Smooth muscle cell (in vitro differentiated cells): ENCODE data around the gene SRA1. TPM values are rescaled to one million over a fixed set of nuclear protein-coding genes. Genes with fewer than 3 reads are reported as not detected.

Experiments
- DNase-seq: peaks from one replicate; lab custom pipeline; 2025; ENCODE audit not compliant: unreplicated experiment; lab: John Stamatoyannopoulos, UW
- H2AFZ ChIP-seq: fragments of 200-600 bp; sonication (generic); 2 replicates; pipeline ENCODE4 v1.6.0; 2016; ENCODE audit warnings: antibody characterized with exemption, low read depth, mild to moderate bottlenecking
- H3F3A ChIP-seq: fragments of 200-600 bp; sonication (generic); 2 replicates; pipeline ENCODE4 v1.6.0; 2017; ENCODE audit warnings: antibody characterized with exemption, low read depth
- H3K27ac ChIP-seq: fragments of 200-600 bp; sonication (generic); 2 replicates; pipeline ENCODE4 v1.5.1; 2016; ENCODE audit warnings: low read depth, mild to moderate bottlenecking
- H3K27me3 ChIP-seq: fragments of 200-600 bp; sonication (generic); 2 replicates; pipeline ENCODE4 v1.6.1; 2016; ENCODE audit warnings: low read depth, mild to moderate bottlenecking
- H3K36me3 ChIP-seq: fragments of 200-600 bp; sonication (generic); 2 replicates; pipeline ENCODE4 v1.5.1; 2016; ENCODE audit warnings: low read depth
- H3K4me1 ChIP-seq: fragments of 200-600 bp; sonication (generic); 2 replicates; pipeline ENCODE4 v1.5.1; 2016; ENCODE audit warnings: low read depth
- H3K4me2 ChIP-seq: fragments of 200-600 bp; sonication (generic); 2 replicates; pipeline ENCODE4 v1.6.0; 2016; ENCODE audit warnings: mild to moderate bottlenecking
- H3K4me3 ChIP-seq: fragments of 200-600 bp; sonication (generic); 2 replicates; pipeline ENCODE4 v1.5.1; 2016; ENCODE audit warnings: mild to moderate bottlenecking
- H3K79me2 ChIP-seq: fragments of 200-600 bp; sonication (generic); 2 replicates; pipeline ENCODE4 v1.6.0; 2016; ENCODE audit warnings: low read depth, mild to moderate bottlenecking
- H3K9ac ChIP-seq: fragments of 200-600 bp; sonication (generic); 2 replicates; pipeline ENCODE4 v1.6.0; 2016; ENCODE audit warnings: low read depth
- H3K9me3 ChIP-seq: fragments of 200-600 bp; sonication (generic); replicated peaks from 2 replicates; pipeline ENCODE4 v1.5.1; 2016; ENCODE audit warnings: low read depth
- H4K20me1 ChIP-seq: fragments of 200-600 bp; sonication (generic); 2 replicates; pipeline ENCODE4 v1.6.0; 2016; ENCODE audit warnings: low read depth
- WGBS: methylation state at CpG from one replicate; pipeline ENCODE4 v1.1.7; 2016; ENCODE audit warnings: low lambda C conversion rate; 5-methylcytosine and 5-hydroxymethylcytosine counted together
- polyA plus RNA-seq: library from polyadenylated mRNA; unstranded; fragments of >200 nt; fragmentation: Nextera tagmentation; extraction: Ambion mirVana; gene quantifications from 2 replicates; pipeline ENCODE4 v1.2.1, GENCODE V29; 2016
- total RNA-seq: library from RNA; depleted of rRNA; stranded (reverse); fragments of >200 nt; gene quantifications from 2 replicates; pipeline ENCODE4 v1.2.3, GENCODE V29; 2014
- TF ChIP-seq, protein P1 (sequence below): fragments of 200-600 bp; sonication (generic); IDR thresholded peaks from 2 replicates; pipeline ENCODE4 v1.5.1; 2017; ENCODE audit warnings: borderline replicate concordance, mild to moderate bottlenecking, antibody characterized with exemption; ENCODE audit not compliant: insufficient read depth, poor library complexity, severe bottlenecking

Gene SRA1
- total and polyA plus RNA-seq, 2 experiments from 2014 or later, result 61.4 to 146 TPM

DNA sequence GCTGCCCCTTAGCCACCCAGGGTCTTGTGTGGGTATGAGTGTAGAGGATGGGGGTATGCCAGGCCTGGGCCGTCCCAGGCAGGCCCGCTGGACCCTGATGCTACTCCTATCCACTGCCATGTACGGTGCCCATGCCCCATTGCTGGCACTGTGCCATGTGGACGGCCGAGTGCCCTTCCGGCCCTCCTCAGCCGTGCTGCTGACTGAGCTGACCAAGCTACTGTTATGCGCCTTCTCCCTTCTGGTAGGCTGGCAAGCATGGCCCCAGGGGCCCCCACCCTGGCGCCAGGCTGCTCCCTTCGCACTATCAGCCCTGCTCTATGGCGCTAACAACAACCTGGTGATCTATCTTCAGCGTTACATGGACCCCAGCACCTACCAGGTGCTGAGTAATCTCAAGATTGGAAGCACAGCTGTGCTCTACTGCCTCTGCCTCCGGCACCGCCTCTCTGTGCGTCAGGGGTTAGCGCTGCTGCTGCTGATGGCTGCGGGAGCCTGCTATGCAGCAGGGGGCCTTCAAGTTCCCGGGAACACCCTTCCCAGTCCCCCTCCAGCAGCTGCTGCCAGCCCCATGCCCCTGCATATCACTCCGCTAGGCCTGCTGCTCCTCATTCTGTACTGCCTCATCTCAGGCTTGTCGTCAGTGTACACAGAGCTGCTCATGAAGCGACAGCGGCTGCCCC lies 10.0 kb upstream of the SRA1 start:
- H3K79me2 ChIP-seq, result peaks cover 25% of the 10 kb centered on the region

DNA sequence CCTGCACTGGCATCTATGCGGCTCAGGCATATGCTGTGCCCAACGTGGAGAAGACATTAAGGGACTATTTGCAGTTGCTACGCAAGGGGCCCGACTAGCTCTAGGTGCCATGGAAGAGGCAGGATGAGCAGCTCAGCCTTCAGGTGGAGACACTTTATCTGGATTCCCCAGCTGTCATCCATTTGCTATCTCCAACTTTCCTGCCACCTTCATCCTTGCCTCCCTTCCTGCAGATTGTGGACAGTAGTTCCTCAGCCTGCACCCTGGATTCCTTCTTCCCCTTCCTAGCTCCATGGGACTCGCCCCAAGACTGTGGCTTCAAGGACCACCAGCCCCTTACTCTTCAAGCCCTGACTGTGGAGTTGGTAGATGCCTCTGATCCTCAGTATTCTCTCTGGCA lies 9.4 kb upstream of the SRA1 start:
- 98% methylated on average over 5 of the region's 5 CpGs for WGBS
- no peaks in the 10 kb centered on the region for H3K9me3 ChIP-seq
- H4K20me1 ChIP-seq, result no peaks in the 10 kb centered on the region
- H3K4me3 ChIP-seq, result no peak overlapping the region
- no peak overlapping the region for H3K27ac ChIP-seq
- no peak overlapping the region for H3K9ac ChIP-seq
- TF ChIP-seq, protein P1, sequence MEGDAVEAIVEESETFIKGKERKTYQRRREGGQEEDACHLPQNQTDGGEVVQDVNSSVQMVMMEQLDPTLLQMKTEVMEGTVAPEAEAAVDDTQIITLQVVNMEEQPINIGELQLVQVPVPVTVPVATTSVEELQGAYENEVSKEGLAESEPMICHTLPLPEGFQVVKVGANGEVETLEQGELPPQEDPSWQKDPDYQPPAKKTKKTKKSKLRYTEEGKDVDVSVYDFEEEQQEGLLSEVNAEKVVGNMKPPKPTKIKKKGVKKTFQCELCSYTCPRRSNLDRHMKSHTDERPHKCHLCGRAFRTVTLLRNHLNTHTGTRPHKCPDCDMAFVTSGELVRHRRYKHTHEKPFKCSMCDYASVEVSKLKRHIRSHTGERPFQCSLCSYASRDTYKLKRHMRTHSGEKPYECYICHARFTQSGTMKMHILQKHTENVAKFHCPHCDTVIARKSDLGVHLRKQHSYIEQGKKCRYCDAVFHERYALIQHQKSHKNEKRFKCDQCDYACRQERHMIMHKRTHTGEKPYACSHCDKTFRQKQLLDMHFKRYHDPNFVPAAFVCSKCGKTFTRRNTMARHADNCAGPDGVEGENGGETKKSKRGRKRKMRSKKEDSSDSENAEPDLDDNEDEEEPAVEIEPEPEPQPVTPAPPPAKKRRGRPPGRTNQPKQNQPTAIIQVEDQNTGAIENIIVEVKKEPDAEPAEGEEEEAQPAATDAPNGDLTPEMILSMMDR, result no peak
- peaks cover 25% of the 10 kb centered on the region for H3K79me2 ChIP-seq
- DNase-seq, result no peak
- H3K4me1 ChIP-seq, result peaks cover 14% of the 10 kb centered on the region
- H2AFZ ChIP-seq, result no peak overlapping the region
- H3K27me3 ChIP-seq, result no peaks in the 10 kb centered on the region
- no peaks in the 10 kb centered on the region for H3K36me3 ChIP-seq
- no peak overlapping the region for H3K4me2 ChIP-seq
- H3F3A ChIP-seq, result no peaks in the 10 kb centered on the region

More for the DNA sequence above, 10.0 kb upstream of the SRA1 start:
- H3K9me3 ChIP-seq, result no peaks in the 10 kb centered on the region
- no peak overlapping the region for H3K4me3 ChIP-seq
- H3K27ac ChIP-seq, result no peak overlapping the region
- DNase-seq, result no peak
- H3F3A ChIP-seq, result no peaks in the 10 kb centered on the region
- H3K4me1 ChIP-seq, result peaks cover 14% of the 10 kb centered on the region
- no peak overlapping the region for H2AFZ ChIP-seq
- no peak overlapping the region for H3K4me2 ChIP-seq
- no peaks in the 10 kb centered on the region for H3K36me3 ChIP-seq
- H3K9ac ChIP-seq, result no peak overlapping the region
- H3K27me3 ChIP-seq, result no peaks in the 10 kb centered on the region
- H4K20me1 ChIP-seq, result no peaks in the 10 kb centered on the region
- 97% methylated on average over 22 of the region's 22 CpGs for WGBS
- TF ChIP-seq, protein P1, result no peak

DNA sequence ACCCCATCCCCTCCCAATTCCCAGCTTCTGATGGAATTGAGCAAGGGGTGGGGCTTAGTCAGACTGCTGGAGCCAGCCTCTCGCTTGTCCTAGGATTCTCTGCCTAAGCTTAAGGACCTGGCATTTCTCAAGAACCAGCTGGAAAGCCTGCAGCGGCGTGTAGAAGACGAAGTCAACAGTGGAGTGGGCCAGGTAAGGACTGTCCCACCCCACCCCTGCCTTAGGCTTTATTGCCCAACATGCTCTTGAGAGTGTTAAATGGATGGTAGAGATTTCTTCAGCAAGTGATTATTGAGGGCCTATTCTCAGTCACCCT lies 8.5 kb upstream of the SRA1 start:
- peaks cover 25% of the 10 kb centered on the region for H3K79me2 ChIP-seq
- no peak for DNase-seq

More for the DNA sequence above, 8.5 kb upstream of the SRA1 start:
- H4K20me1 ChIP-seq, result no peaks in the 10 kb centered on the region
- no peak overlapping the region for H2AFZ ChIP-seq
- peak overlapping the region; percentile 68 for H3K4me3 ChIP-seq
- peaks cover 14% of the 10 kb centered on the region for H3K4me1 ChIP-seq
- WGBS, result 56% methylated on average over 4 of the region's 4 CpGs
- no peaks in the 10 kb centered on the region for H3F3A ChIP-seq
- no peaks in the 10 kb centered on the region for H3K36me3 ChIP-seq
- H3K27me3 ChIP-seq, result no peaks in the 10 kb centered on the region
- peak overlapping the region; percentile 95 for H3K4me2 ChIP-seq
- TF ChIP-seq, protein P1, result no peak
- no peaks in the 10 kb centered on the region for H3K9me3 ChIP-seq
- H3K27ac ChIP-seq, result peak overlapping the region; percentile 84
- peak overlapping the region; percentile 93 for H3K9ac ChIP-seq
